ENCODE results near the gene NLGN3. TPM values are rescaled to one million over a fixed set of nuclear protein-coding genes. Genes with fewer than 3 reads are reported as not detected.
A peak's percentile ranks its signal among the peaks of the same experiment; 100 is the strongest.

NLGN3 gene
- total RNA-seq, 2 experiments from 2014 or later = 0.57 to 1.3 TPM

DNA sequence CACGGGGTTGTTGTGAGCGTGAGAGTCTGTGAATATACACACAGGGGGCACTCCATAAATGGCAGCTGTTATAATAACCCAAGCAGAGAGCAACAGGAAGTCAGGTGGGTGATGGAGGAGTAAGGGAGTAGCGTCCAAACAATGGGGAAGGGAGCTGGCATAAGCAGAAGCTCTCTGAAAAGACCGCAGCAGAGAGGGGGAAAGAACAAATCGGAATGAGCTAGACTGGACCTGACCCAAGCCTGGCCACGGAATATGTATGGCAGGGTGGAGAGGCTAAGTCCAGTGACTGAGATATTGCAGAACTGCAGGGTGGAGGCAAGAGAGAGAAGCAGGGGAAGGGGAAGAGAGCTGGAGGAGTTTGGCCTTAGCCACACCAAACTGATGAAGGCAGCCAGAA is 71.8 kb downstream of the NLGN3 start:
- POLR2A ChIA-PET = no interaction called here
- Histone ChIP-seq H3K36me3 (ENCODE audit: insufficient read depth, low read length) (no peaks in the 10 kb centered on the region), H3K4me3 (ENCODE audit: low read depth, low read length, poor library complexity, severe bottlenecking) (no peak overlapping the region), H3K4me2 (ENCODE audit: low read length) (0 out of 2 replicates have a peak overlapping the region, but pooled peaks have one; percentile 0), H4K20me1 (ENCODE audit: insufficient read depth, low read length) (no peaks in the 10 kb centered on the region), H3K9me2 (ENCODE audit: insufficient read depth, low read length) (no peaks in the 10 kb centered on the region), H3K79me2 (ENCODE audit: insufficient read depth, low read depth, low read length) (no peaks in the 10 kb centered on the region), H2AFZ (ENCODE audit: low read length) (peak overlapping the region; percentile 37; the same call in 1 of the 2 replicates), H3K9me3 (ENCODE audit: low read length) (no peaks in the 10 kb centered on the region), H3K27ac (ENCODE audit: low read depth, low read length, poor library complexity, severe bottlenecking) (no peak overlapping the region), H3K4me1 (ENCODE audit: insufficient read depth, low read length, poor library complexity, severe bottlenecking) (peaks cover 9% of the 10 kb centered on the region)
- TF ChIP-seq, protein P1, sequence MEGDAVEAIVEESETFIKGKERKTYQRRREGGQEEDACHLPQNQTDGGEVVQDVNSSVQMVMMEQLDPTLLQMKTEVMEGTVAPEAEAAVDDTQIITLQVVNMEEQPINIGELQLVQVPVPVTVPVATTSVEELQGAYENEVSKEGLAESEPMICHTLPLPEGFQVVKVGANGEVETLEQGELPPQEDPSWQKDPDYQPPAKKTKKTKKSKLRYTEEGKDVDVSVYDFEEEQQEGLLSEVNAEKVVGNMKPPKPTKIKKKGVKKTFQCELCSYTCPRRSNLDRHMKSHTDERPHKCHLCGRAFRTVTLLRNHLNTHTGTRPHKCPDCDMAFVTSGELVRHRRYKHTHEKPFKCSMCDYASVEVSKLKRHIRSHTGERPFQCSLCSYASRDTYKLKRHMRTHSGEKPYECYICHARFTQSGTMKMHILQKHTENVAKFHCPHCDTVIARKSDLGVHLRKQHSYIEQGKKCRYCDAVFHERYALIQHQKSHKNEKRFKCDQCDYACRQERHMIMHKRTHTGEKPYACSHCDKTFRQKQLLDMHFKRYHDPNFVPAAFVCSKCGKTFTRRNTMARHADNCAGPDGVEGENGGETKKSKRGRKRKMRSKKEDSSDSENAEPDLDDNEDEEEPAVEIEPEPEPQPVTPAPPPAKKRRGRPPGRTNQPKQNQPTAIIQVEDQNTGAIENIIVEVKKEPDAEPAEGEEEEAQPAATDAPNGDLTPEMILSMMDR (conservative IDR thresholded peaks at IDR 0.05; ENCODE audit: low read length) = no peak
- intact Hi-C loops (cut with micrococcal nuclease; ENCODE audit: unreplicated experiment) = no loop called here
- CTCF ChIA-PET (ENCODE audit: unreplicated experiment) = no interaction called here
- BruUV-seq (replicated peaks) = no TSS peak
- DNase-seq (ENCODE audit: low spot score) = peak; percentile 20

DNA sequence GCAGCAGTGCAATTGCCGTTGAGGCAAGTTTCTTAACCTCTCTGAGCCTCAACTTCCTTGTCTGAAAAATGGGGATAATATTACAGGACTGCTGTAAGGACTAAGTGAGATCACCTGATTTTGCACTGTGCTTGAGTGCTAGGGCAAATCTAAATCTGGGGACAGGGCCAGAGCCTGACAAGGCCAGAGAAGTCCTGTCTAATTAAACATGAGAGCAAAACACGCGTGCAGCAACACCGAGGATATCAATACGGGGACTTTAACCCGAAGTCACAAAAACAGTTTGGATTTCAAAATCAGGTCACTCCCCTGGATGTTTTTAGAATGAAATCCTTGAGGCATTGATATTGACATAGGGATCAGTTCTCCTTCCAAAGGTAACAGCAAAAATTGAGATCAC is 72.7 kb downstream of the NLGN3 start:
- H3K79me2 ChIP-seq (ENCODE audit: insufficient read depth, low read depth, low read length) = no peaks in the 10 kb centered on the region
- H2AFZ ChIP-seq (ENCODE audit: low read length) = no peak overlapping the region; the same call in 1 of the 2 replicates
- H3K9me2 ChIP-seq (ENCODE audit: insufficient read depth, low read length) = no peaks in the 10 kb centered on the region
- no peak overlapping the region for H3K4me2 ChIP-seq (ENCODE audit: low read length)
- TF ChIP-seq, protein P1 (conservative IDR thresholded peaks at IDR 0.05; ENCODE audit: low read length) = no peak
- TF ChIP-seq EZH2phosphoT487 (IDR thresholded peaks at IDR 0.05; ENCODE audit: borderline replicate concordance, low read depth, low read length) = no peak
- no peak for DNase-seq (ENCODE audit: low spot score)
- no TSS peak for BruUV-seq (replicated peaks)
- no peak overlapping the region for H3K27ac ChIP-seq (ENCODE audit: low read depth, low read length, poor library complexity, severe bottlenecking)
- H3K36me3 ChIP-seq (ENCODE audit: insufficient read depth, low read length) = no peaks in the 10 kb centered on the region
- H3K4me3 ChIP-seq (ENCODE audit: low read depth, low read length, poor library complexity, severe bottlenecking) = no peak overlapping the region
- H3K9me3 ChIP-seq (ENCODE audit: low read length) = no peaks in the 10 kb centered on the region
- intact Hi-C loops (cut with micrococcal nuclease; ENCODE audit: unreplicated experiment) = no loop called here
- ChIA-PET POLR2A (no interaction called here), CTCF (ENCODE audit: unreplicated experiment) (no interaction called here)
- no peaks in the 10 kb centered on the region for H4K20me1 ChIP-seq (ENCODE audit: insufficient read depth, low read length)
- H3K4me1 ChIP-seq (ENCODE audit: insufficient read depth, low read length, poor library complexity, severe bottlenecking) = peaks cover 9% of the 10 kb centered on the region

Small RNA genes lying within 50 kb of the gene (small RNA-seq; reads per million reads assigned to genes)
- gene CXorf65 = not detected

Other genes with a start within 250 kb of the NLGN3 start
- not detected in 2 replicates for gene TEX11, start 236.1 kb upstream of the NLGN3 start, total RNA-seq (2014; rRNA removed; shearing (Covaris generic))
- not detected in 2 replicates for gene TEX11, start 236.1 kb upstream of the NLGN3 start, total RNA-seq (2022)
- gene SLC7A3, start 213.7 kb upstream of the NLGN3 start, total RNA-seq (2014; rRNA removed; shearing (Covaris generic)) = not detected in 2 replicates
- gene SLC7A3, start 213.7 kb upstream of the NLGN3 start, total RNA-seq (2022) = not detected in 2 replicates
- gene SNX12, start 76.5 kb upstream of the NLGN3 start, total RNA-seq (2014; rRNA removed; shearing (Covaris generic)) = 21.3 and 24.8 TPM in 2 replicates
- 27.4 and 28.7 TPM in 2 replicates for gene SNX12, start 76.5 kb upstream of the NLGN3 start, total RNA-seq (2022)
- gene FOXO4, start 49.0 kb upstream of the NLGN3 start, total RNA-seq (2014; rRNA removed; shearing (Covaris generic)) = 3.8 and 6.7 TPM in 2 replicates
- 12.1 and 12.8 TPM in 2 replicates for gene FOXO4, start 49.0 kb upstream of the NLGN3 start, total RNA-seq (2022)
- 1.1 and 3.2 TPM in 2 replicates for gene CXorf65, start 38.1 kb upstream of the NLGN3 start, total RNA-seq (2014; rRNA removed; shearing (Covaris generic))
- gene CXorf65, start 38.1 kb upstream of the NLGN3 start, total RNA-seq (2022) = 1.8 and 5.1 TPM in 2 replicates
- gene IL2RG, start 33.3 kb upstream of the NLGN3 start, total RNA-seq (2014; rRNA removed; shearing (Covaris generic)) = 20.5 and 21.5 TPM in 2 replicates
- 33.3 and 33.6 TPM in 2 replicates for gene IL2RG, start 33.3 kb upstream of the NLGN3 start, total RNA-seq (2022)
- 20.5 and 23.1 TPM in 2 replicates for gene MED12, start 26.2 kb upstream of the NLGN3 start, total RNA-seq (2014; rRNA removed; shearing (Covaris generic))
- 31.1 and 38.8 TPM in 2 replicates for gene MED12, start 26.2 kb upstream of the NLGN3 start, total RNA-seq (2022)
- not detected in 2 replicates for gene GJB1, start 78.4 kb downstream of the NLGN3 start, total RNA-seq (2014; rRNA removed; shearing (Covaris generic))
- not detected in 2 replicates for gene GJB1, start 78.4 kb downstream of the NLGN3 start, total RNA-seq (2022)
- 21.8 and 23.8 TPM in 2 replicates for gene ZMYM3, start 109.3 kb downstream of the NLGN3 start, total RNA-seq (2014; rRNA removed; shearing (Covaris generic))
- gene ZMYM3, start 109.3 kb downstream of the NLGN3 start, total RNA-seq (2022) = 40.3 and 41.4 TPM in 2 replicates
- 379 and 508 TPM in 2 replicates for gene NONO, start 138.8 kb downstream of the NLGN3 start, total RNA-seq (2014; rRNA removed; shearing (Covaris generic))
- gene NONO, start 138.8 kb downstream of the NLGN3 start, total RNA-seq (2022) = 488 and 532 TPM in 2 replicates
- gene ITGB1BP2, start 156.9 kb downstream of the NLGN3 start, total RNA-seq (2014; rRNA removed; shearing (Covaris generic)) = 7.8 and 8.8 TPM in 2 replicates
- gene ITGB1BP2, start 156.9 kb downstream of the NLGN3 start, total RNA-seq (2022) = 7.5 and 8.9 TPM in 2 replicates
- gene TAF1, start 221.5 kb downstream of the NLGN3 start, total RNA-seq (2014; rRNA removed; shearing (Covaris generic)) = 30.2 and 50.8 TPM in 2 replicates
- 48.2 and 52.2 TPM in 2 replicates for gene TAF1, start 221.5 kb downstream of the NLGN3 start, total RNA-seq (2022)